ENCODE results near the gene TBC1D14. TPM values are rescaled to one million over a fixed set of nuclear protein-coding genes. Genes with fewer than 3 reads are reported as not detected.
A peak's percentile ranks its signal among the peaks of the same experiment; 100 is the strongest.

Gene TBC1D14
- total and polyA plus RNA-seq, 10 of the 15 experiments (the other 5 are each of a cell fraction or from before 2014, with no cell fraction given), result 0.87 to 39.3 (median 30.1) TPM

DNA sequence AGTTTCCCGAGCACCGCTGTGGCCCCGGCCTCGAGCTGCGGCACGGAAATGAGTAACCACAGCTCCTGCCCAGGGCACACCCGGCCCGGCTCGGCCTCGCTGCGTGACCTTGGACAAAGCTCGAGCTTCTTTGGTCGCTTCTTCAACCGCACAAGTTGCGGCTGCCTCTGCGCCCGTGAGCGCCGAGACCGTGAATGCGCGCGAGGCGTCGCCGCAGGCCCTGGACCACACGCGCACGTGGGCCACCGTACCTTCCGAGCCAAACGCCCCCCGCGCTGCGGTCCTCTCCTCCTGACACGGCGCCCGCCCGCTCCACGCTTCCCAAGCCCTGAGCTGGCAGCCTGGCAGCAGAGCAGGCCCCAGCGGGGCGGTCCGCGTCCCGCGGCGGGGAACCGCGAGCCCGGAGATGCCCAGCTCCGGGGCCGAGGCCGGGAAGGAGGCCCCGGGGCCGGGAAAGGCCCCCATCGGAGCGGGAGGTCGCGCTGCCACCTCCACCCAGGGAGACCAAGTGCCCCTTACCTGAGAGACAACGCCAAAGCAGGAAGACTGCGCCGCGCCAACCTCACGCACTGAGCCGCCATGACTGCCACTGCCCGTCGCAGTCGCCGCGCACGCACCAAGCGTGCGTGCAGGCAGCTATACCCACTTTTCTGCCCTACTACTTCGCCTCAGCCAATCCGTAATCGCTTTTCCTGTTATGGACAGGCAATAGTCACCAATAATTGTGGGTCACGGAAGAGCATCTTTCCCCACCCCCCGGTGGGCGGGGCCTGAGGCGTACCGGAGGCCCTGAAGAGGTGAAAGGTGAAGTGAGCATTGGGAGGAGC is 158.0 kb downstream of the TBC1D14 start, which contains the start of gene GRPEL1 (continued):
- TF ChIP-seq, protein P1, sequence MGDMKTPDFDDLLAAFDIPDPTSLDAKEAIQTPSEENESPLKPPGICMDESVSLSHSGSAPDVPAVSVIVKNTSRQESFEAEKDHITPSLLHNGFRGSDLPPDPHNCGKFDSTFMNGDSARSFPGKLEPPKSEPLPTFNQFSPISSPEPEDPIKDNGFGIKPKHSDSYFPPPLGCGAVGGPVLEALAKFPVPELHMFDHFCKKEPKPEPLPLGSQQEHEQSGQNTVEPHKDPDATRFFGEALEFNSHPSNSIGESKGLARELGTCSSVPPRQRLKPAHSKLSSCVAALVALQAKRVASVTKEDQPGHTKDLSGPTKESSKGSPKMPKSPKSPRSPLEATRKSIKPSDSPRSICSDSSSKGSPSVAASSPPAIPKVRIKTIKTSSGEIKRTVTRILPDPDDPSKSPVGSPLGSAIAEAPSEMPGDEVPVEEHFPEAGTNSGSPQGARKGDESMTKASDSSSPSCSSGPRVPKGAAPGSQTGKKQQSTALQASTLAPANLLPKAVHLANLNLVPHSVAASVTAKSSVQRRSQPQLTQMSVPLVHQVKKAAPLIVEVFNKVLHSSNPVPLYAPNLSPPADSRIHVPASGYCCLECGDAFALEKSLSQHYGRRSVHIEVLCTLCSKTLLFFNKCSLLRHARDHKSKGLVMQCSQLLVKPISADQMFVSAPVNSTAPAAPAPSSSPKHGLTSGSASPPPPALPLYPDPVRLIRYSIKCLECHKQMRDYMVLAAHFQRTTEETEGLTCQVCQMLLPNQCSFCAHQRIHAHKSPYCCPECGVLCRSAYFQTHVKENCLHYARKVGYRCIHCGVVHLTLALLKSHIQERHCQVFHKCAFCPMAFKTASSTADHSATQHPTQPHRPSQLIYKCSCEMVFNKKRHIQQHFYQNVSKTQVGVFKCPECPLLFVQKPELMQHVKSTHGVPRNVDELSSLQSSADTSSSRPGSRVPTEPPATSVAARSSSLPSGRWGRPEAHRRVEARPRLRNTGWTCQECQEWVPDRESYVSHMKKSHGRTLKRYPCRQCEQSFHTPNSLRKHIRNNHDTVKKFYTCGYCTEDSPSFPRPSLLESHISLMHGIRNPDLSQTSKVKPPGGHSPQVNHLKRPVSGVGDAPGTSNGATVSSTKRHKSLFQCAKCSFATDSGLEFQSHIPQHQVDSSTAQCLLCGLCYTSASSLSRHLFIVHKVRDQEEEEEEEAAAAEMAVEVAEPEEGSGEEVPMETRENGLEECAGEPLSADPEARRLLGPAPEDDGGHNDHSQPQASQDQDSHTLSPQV (IDR thresholded peaks at IDR 0.05), result no peak
- TF ChIP-seq RELA (IDR thresholded peaks at IDR 0.05; ENCODE audit: borderline replicate concordance, partially characterized antibody), result no peak
- no peak for TF ChIP-seq SUZ12 (IDR thresholded peaks at IDR 0.05; ENCODE audit: unreplicated experiment)
- no peak for TF ChIP-seq ZBTB11 (CRISPR knock-in tag; IDR thresholded peaks at IDR 0.05)
- TF ChIP-seq CHD4 (IDR thresholded peaks at IDR 0.05), result no peak
- TF ChIP-seq CBX3 (IDR thresholded peaks at IDR 0.05; ENCODE audit: borderline replicate concordance, low read depth), result no peak
- TF ChIP-seq CBX5 (IDR thresholded peaks at IDR 0.05; ENCODE audit: low read depth), result no peak
- TF ChIP-seq, protein P2, sequence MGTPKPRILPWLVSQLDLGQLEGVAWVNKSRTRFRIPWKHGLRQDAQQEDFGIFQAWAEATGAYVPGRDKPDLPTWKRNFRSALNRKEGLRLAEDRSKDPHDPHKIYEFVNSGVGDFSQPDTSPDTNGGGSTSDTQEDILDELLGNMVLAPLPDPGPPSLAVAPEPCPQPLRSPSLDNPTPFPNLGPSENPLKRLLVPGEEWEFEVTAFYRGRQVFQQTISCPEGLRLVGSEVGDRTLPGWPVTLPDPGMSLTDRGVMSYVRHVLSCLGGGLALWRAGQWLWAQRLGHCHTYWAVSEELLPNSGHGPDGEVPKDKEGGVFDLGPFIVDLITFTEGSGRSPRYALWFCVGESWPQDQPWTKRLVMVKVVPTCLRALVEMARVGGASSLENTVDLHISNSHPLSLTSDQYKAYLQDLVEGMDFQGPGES (IDR thresholded peaks at IDR 0.05), result peak; percentile 73; the same call in 1 of the 2 replicates
- TF ChIP-seq, protein P3, sequence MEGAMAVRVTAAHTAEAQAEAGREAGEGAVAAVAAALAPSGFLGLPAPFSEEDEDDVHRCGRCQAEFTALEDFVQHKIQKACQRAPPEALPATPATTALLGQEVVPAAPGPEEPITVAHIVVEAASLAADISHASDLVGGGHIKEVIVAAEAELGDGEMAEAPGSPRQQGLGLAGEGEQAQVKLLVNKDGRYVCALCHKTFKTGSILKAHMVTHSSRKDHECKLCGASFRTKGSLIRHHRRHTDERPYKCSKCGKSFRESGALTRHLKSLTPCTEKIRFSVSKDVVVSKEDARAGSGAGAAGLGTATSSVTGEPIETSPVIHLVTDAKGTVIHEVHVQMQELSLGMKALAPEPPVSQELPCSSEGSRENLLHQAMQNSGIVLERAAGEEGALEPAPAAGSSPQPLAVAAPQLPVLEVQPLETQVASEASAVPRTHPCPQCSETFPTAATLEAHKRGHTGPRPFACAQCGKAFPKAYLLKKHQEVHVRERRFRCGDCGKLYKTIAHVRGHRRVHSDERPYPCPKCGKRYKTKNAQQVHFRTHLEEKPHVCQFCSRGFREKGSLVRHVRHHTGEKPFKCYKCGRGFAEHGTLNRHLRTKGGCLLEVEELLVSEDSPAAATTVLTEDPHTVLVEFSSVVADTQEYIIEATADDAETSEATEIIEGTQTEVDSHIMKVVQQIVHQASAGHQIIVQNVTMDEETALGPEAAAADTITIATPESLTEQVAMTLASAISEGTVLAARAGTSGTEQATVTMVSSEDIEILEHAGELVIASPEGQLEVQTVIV (IDR thresholded peaks at IDR 0.05; ENCODE audit: borderline replicate concordance, partially characterized antibody), result no peak
- no peak for TF ChIP-seq GABPA (IDR thresholded peaks at IDR 0.05; ENCODE audit: low read depth)
- peak; percentile 63 for TF ChIP-seq RFX5 (IDR thresholded peaks at IDR 0.05; ENCODE audit: low read depth, low read length)
- TF ChIP-seq, protein P4, sequence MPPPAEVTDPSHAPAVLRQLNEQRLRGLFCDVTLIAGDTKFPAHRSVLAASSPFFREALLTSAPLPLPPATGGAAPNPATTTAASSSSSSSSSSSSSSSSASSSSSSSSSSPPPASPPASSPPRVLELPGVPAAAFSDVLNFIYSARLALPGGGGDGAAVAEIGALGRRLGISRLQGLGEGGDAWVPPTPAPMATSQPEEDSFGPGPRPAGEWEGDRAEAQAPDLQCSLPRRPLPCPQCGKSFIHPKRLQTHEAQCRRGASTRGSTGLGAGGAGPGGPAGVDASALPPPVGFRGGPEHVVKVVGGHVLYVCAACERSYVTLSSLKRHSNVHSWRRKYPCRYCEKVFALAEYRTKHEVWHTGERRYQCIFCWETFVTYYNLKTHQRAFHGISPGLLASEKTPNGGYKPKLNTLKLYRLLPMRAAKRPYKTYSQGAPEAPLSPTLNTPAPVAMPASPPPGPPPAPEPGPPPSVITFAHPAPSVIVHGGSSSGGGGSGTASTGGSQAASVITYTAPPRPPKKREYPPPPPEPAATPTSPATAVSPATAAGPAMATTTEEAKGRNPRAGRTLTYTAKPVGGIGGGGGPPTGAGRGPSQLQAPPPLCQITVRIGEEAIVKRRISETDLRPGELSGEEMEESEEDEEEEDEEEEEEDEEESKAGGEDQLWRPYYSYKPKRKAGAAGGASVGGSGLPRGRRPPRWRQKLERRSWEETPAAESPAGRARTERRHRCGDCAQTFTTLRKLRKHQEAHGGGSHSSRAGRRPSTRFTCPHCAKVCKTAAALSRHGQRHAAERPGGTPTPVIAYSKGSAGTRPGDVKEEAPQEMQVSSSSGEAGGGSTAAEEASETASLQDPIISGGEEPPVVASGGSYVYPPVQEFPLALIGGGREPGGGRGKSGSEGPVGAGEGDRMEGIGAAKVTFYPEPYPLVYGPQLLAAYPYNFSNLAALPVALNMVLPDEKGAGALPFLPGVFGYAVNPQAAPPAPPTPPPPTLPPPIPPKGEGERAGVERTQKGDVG (CRISPR knock-in tag; IDR thresholded peaks at IDR 0.05), result no peak
- no peak for TF ChIP-seq STAT1 (conservative IDR thresholded peaks at IDR 0.05)
- TF ChIP-seq ESRRA (IDR thresholded peaks at IDR 0.05; ENCODE audit: low read length), result no peak
